ENCODE data around the gene SMAGP.
"Not testable (repeated sequence)": the region's sequence is repeated elsewhere in the genome, so short reads cannot be mapped to it uniquely, and the experiment has no call there.

The SMAGP gene

DNA sequence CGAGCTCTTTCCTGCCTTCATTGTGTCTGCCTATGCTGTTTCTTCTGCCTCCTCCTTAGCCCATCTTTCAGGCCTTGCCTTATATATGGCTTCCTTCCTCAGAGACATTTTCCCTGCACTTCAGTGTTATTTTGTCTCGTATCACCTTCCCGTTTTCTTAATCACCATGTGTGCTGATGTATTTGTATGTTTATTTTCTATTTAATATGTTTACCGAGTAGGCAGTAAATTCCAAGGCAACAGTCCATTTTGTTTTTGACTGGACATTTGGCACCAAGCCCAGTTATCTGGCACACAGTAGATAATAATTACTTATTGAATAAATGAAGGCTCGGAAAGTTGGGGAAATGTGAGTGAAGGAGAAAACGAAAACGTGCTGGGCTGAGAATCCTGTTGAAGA is 47.8 kb downstream of the SMAGP start:
- peak; percentile 37 for DNase-seq

GRCh38 chr12:51219857-51220256 is 50.4 kb downstream of the SMAGP start:
- not testable (repeated sequence) for DNase-seq

- DNase-seq = peak; percentile 21
Measured at GRCh38 chr12:51219322-51219721, 50.9 kb downstream of the SMAGP start.

DNA sequence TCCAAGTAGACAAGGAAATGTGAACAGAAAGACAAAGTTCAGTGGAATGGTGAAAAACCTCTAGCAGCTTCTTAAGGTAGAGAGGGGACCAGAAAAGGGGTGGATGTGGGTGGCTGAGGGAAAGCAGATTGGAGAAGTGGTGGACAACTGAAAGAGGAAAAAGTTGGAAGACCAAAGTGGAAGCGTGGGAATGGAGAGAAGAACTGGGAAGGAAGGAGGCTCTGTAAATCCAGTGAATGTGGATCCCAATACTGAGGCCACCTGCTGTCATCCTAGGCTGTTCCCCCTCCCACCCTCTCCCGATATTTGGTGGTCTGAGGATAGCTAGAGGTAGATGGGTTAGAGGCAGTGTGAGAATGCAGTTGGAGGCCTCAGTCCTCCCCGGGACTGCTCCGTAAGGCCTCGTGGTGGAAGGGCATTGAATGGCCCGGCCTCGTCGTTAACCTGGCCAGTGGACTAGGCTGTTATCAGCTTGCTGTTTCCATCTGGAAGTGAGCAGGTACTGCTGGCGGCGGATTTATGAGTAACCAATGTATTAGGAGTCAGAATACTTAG is 51.5 kb downstream of the SMAGP start:
- DNase-seq = peak; percentile 48

GRCh38 chr12:51217968-51218606 is 52.1 kb downstream of the SMAGP start, which contains the start of gene POU6F1:
Gene POU6F1 (minus strand): TSS chr12:51218062. CDS start chr12:51206836, 11,226 bp downstream.
- DNase-seq = peak; percentile 82

DNA sequence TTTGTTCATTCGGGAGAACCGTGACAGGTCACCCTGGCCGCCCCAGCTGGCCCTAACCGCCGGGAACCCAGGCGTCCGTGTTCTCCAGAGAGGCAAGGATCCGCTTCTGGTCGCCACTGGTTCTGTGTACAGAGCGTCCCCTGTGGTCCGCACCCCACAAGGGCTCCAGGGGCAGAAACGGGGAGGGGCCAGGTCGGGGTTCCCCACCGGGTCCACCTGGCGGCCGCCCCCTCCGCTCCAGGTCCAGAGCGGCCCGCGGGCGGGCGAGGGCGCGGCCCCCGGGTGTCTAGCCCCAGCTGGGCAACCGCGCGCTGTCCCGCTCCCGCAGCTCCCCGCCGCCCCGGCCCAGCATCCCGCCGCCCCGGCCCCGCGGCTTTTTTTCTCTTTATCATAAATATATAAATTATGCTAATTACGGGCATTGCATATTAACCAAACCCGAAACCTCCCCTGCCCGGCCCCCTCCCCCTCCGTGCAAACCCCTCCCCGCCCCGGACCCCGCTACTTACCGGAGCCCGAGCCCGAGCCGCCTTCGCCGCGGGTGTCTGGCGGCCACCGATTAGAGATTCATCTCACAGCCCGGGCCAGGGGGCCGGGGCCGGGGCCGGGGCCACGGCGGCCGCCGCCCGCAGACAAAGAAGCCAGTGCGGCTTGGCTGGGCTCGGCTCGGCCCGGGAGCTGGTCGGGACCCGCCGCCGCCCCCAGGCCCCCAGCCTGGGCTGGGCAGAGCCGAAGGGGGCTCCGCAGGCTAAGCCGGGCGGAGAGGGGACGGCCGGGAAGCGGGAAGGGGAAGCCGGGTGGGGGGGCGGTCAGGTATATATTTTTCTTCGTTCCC is 52.9 kb downstream of the SMAGP start:
- DNase-seq = peak; percentile 49

DNA sequence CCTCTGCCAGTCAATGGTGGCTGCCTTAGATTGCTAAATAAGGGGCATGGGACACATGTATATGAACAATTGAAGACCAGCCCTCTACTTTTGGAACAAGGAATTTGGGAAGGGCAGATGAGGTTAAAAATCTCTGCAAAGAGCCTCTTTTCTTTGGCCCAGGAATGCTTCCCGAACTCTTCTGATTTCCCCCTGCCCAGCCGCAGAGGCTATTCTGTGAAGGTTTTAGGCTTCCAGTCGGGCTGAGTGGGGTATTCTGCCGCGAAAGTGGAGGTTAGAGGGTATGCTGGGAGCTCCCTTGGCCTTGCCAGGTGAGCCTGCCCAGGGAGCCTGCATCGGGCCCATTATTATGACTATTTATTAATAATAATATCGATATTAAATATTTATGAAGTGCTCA is 53.6 kb downstream of the SMAGP start:
- DNase-seq = no peak

- DNase-seq = no peak
Measured at GRCh38 chr12:51214895-51215294, 55.3 kb downstream of the SMAGP start.

DNA sequence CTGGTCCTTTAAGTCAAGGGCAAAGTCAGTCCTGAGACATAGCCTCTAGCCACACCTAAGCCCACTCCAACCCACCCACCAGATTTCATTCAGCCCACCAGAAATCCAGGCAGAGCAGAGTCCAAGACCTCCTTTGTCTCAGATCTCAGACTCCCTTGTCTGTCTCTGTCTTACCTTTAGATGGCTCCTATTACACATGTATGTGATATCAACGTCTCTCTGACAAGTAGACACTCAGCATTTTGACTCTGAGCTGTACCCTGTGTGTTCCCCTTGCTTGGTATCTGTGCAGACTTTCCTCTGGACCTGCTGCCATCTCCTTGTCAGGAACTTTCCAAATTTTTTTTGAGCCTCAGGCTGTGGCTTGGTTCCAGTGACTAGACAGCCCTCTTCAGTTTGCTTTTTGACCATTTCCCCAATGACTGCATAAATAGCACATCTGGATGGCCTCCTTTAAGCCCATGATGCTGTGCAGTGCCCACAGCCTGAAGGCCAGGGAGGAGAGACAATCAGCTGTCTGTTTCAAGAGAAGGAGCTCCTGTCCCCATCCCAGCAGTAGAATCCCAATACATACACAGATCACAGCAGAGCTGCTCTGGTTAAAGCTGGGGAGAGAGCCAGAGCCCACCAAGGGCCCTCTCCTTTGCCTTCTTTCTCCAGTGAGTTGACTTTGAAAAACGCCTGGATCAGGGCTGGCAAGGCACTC is 59.4 kb downstream of the SMAGP start:
- DNase-seq = no peak

- no peak for DNase-seq
Measured at GRCh38 chr12:51209259-51209658, 61.0 kb downstream of the SMAGP start.

GRCh38 chr12:51208016-51208660 is 62.1 kb downstream of the SMAGP start:
- no peak for DNase-seq

- DNase-seq = no peak
Measured at GRCh38 chr12:51205350-51205749, 64.9 kb downstream of the SMAGP start.

GRCh38 chr12:51202718-51203117 is 67.5 kb downstream of the SMAGP start:
- no peak for DNase-seq

DNA sequence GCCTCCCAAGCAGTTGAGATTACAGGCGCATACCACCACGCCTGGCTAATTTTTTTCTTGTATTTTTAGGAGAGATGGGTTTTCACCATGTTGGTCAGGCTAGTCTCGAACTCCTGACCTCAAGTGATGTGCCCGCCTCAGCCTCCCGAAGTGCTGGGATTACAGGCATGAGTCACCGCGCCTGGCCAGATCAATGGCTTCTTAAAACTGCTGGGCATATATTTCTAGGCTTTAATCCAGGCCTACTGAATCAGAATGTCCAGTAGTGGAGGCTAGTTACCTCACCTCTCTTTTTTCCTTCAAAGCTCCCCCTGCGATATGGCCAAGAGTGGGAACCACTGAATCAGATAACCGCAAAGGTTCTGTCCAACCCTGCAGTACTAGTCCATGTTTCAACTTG is 69.4 kb downstream of the SMAGP start:
- no peak for DNase-seq

DNA sequence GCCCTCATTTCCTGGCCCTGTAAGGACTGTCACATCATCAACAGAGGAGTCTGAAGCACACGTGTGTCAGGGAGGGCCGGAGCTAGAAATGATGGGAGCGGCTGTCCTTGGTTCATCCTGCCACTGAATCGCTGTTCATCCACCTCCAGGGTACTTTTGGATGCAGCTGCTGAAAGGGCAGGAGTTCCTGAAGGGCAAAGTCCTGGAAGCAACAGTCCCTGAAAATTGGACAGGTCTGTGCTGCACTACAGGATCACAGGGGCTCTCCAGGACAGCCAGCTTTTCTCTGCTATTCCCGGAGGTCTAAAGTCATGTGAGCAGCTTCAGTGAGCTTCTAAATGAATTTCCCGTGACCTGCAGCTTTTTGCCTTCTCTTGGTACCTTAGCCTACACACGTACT is 70.1 kb downstream of the SMAGP start:
- DNase-seq = no peak

GRCh38 chr12:51199366-51199945 is 70.8 kb downstream of the SMAGP start:
- no peak for DNase-seq

- DNase-seq = no peak
Measured at GRCh38 chr12:51198568-51199365, 71.4 kb downstream of the SMAGP start.

DNA sequence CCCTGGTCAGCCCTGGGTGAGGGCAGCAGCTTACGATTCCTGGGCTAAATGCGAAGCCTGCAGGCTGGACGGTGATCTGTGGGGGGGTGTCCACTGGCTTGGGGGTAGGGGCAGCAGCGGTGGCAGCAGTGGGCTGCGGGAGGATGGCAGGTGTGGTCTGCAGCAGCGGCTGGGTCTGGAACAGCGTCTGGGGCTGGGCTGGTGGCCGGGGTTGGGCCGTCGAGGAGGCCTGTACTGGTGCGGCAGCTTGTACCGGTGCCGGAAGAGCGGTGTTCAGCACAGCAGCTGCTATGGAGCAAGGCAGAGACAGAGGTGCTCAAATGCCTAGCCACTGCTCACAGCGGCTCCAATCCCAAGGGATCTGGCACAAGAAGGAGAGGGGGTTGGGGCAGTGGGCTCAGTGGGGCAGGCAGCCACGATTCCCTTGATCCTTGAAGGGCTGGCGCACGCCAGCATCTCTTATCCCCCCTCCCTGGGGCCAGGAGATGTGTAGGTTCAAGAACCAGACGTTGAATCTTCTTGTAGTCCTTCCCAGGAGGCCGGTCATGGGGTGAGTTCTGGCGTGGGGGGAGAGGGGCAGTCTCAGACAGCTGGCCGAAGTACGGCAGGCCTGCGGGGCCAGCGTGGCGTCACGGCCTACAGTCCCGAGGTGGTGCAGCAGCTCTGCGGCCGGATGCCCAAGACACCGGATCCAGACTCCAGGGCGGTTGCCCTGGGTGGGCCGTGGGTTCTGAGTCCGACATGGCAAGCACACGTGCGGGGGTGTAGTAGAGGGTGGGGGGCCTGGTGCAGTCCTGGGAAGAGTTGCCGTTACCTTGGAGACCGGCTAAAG is 72.3 kb downstream of the SMAGP start:
- no peak for DNase-seq

- no peak for DNase-seq
Measured at GRCh38 chr12:51196547-51196946, 73.7 kb downstream of the SMAGP start.

GRCh38 chr12:51195841-51196240 is 74.4 kb downstream of the SMAGP start:
- DNase-seq = no peak
